VCaP (cell line): ENCODE measurements around the gene PRKCQ.

Source experiments
- H3K27ac ChIP-seq: fragments of 450-650 bp; 2 replicates; pipeline ENCODE4 v1.5.1; 2017
- TF ChIP-seq, protein P1 (sequence below): fragments of 450-650 bp; conservative IDR thresholded peaks from 2 replicates; pipeline ENCODE4 v1.5.1; 2017; ENCODE audit warnings: mild to moderate bottlenecking, moderate library complexity

PRKCQ gene

DNA sequence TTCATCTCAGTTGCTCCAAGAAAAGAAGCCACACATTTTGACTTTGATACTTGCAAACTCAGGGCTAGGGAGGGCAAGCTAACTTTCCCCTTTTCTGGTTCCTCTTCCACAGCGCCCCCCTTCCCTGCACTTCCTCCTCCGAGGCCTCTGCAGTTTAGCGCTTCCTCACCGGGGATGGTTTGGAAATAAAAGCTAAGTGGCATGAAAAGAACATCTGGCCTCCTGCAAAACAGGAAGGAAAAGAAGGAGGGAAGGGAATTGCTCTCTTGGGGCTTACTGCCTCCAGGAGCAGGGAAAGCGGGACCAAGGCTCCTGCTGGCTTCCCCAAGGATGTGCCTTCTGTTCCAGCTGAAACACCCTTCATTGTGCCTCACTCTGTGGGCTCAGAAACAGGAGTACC, 42.3 kb downstream of the PRKCQ start:
- TF ChIP-seq, protein P1, sequence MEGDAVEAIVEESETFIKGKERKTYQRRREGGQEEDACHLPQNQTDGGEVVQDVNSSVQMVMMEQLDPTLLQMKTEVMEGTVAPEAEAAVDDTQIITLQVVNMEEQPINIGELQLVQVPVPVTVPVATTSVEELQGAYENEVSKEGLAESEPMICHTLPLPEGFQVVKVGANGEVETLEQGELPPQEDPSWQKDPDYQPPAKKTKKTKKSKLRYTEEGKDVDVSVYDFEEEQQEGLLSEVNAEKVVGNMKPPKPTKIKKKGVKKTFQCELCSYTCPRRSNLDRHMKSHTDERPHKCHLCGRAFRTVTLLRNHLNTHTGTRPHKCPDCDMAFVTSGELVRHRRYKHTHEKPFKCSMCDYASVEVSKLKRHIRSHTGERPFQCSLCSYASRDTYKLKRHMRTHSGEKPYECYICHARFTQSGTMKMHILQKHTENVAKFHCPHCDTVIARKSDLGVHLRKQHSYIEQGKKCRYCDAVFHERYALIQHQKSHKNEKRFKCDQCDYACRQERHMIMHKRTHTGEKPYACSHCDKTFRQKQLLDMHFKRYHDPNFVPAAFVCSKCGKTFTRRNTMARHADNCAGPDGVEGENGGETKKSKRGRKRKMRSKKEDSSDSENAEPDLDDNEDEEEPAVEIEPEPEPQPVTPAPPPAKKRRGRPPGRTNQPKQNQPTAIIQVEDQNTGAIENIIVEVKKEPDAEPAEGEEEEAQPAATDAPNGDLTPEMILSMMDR, result no peak
- no peak overlapping the region for H3K27ac ChIP-seq

DNA sequence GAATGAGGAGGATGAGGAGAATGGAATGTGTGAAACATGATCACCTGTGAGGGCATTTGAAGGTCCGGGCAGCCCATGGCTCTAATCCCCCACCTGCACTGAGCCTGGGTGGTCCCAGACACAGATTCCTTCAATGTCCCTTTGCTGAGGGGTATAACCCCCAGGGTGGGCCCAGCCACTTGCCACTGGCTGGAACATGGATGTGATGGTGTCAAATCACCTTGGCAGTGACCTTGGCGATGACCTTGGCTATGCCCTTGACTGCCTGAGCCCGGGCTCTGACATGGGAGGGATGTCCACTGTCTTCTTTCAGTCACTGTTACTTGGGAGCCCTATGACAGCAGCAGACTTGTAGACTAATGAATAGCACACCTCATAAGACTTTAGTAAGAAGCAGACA, 44.0 kb downstream of the PRKCQ start:
- H3K27ac ChIP-seq, result no peak overlapping the region
- TF ChIP-seq, protein P1, result no peak

DNA sequence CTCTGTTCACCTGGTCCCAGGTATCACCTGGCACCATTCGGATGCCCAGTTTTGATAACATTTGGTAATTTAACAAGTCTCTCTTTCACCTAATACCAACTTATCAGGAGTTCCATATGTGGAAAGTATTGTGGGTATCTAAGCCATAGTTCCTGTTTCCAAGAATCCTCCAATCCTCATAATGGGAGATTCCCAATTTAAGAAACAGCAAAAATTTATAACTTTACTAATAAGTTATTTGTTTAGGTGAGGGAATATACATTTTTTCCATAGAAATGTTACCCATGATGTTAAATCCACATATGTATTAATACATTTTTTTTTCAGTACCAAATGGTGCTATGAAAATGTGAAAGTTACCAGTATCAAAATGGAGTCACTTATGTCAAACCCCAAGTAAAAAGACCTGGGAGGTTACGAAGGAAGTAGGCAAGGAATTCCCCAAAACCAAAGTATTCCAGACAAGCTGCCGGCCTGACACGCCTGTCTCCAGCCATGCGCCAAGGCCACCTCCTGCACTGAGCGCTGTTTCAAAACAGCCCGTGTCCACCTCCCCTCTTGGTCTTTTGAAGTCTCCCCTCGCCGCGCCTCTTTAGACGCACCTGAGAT, 44.8 kb downstream of the PRKCQ start:
- TF ChIP-seq, protein P1, result no peak
- H3K27ac ChIP-seq, result no peak overlapping the region

DNA sequence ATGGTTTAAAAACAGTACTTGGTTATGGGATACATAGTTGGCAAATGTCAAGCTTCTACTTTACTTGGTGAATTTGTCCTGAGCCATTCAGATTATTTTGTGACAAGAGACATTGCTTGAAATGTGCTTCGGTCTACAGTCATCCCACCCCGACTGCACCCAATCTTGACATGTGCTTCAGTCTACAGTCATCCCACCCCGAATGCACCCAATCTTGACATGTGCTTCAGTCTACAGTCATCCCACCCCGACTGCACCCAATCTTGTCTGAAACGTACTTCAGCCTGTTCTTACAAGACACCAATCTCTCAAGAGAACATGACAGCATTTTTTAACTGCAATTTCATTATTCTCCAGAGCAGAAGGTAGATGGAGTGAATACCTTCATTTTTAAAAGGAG, 47.8 kb downstream of the PRKCQ start:
- TF ChIP-seq, protein P1, result no peak
- no peak overlapping the region for H3K27ac ChIP-seq

DNA sequence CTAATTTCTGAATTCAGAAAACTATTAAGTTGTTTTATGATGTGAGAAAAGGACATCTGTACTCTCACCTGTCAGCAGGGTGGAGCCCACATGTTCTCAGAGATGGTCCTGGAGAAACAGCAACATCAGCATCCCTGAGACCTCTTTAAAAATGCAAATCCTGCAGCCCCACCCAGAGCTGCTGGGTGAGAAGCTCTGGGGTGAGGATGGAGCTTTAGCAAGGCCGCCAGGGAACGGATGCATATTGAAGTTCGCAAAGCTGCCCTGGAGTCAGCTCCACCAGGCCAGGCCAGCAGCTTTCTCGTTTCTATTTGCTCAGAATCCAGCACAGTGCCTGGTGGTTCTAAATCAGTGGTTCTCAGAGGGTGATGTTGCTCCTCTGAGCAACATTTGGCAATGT, 49.1 kb downstream of the PRKCQ start:
- TF ChIP-seq, protein P1, result no peak
- no peak overlapping the region for H3K27ac ChIP-seq

DNA sequence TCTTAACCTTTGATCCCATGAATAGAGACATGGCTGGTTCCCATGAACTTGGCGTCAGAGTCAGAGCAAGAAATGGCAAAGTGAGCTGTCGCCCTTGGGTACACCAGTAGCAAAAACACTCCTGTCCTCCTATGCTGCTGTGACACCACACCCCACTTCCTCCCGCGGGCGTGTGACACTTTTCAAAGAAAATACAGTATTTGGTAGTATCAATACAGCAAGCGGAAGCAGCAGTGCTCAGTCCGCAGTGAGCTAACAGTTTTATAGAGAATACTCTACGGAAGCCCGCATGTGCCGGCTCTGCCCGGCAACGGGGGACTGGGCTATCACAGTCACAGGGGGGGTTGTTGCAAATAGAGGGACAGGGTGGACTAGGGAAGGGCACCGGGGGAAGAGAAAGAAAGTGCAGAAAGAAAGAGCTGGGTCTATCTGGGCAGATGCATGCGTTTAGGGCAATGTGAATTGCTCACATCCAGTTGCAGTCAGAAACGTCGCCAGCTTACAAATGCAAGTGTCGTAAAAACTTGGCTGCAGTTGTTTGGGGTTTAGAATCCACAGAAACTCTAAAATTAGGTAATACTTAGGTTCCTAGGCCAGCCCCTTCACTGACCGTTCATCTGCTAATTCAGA, 49.8 kb downstream of the PRKCQ start:
- H3K27ac ChIP-seq, result no peak overlapping the region
- TF ChIP-seq, protein P1, result no peak

DNA sequence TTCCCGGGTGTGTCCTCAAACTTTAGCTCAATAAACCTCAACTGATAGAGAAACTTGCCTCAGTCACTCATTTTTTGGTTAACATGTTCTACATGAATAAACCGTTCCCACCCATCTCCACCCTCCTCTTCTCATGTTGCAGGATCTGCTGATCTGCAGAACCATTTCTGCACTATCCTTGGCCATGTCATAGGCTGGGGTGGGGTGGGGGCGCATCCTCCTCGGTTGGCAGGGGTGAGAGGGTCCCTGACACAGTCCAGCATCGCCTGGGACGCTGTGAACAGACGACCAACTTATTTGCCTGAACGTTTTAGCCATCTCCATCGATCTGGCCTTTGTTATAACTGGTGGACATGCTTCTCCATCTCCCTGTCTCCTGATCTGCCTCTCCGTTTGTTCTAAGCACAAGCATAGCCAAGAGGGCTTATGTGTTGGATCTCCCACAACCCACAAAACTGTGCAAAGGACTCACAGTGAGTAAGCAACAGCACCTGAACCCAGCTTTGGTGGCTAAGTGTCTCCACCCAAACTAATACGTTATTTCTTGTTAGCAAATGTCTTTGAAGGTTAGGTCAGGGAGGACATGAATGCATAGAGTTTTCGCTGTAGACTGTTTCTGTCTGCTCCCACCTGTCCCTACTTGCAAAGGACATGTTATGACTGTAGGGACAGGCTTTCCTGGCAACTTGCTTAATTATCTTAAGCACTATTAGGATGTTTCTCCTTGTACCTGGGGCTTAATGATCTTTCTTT, 51.7 kb downstream of the PRKCQ start:
- no peak overlapping the region for H3K27ac ChIP-seq
- TF ChIP-seq, protein P1, result no peak
